Dedifferentiated amniotic fluid mesenchymal stem cell (primary cell): ENCODE data around the gene SASH3.

Experiments
- DNase-seq: peaks from one replicate; pipeline ENCODE4 v3.0.0-alpha.2; 2016; ENCODE audit errors: extremely low spot score

SASH3 gene

GRCh38 chrX:129759576-129760061 lies 20.1 kb upstream of the SASH3 start:
- peak; percentile 34 for DNase-seq

GRCh38 chrX:129760155-129760554 lies 19.6 kb upstream of the SASH3 start:
- DNase-seq = no peak

- DNase-seq = no peak
These were observed 18.8 kb upstream of the SASH3 start for GRCh38 chrX:129760981-129761380.

GRCh38 chrX:129761596-129761995 lies 18.2 kb upstream of the SASH3 start:
- DNase-seq = no peak

GRCh38 chrX:129762448-129762847 lies 17.3 kb upstream of the SASH3 start:
- no peak for DNase-seq

- DNase-seq = no peak
These were observed 16.1 kb upstream of the SASH3 start for GRCh38 chrX:129763666-129764065.

- no peak for DNase-seq
These were observed 11.6 kb upstream of the SASH3 start for GRCh38 chrX:129768186-129768585.

- no peak for DNase-seq
These were observed 10.9 kb upstream of the SASH3 start for GRCh38 chrX:129768586-129769466.

GRCh38 chrX:129769467-129770154 lies 10.1 kb upstream of the SASH3 start:
- DNase-seq = no peak

GRCh38 chrX:129771266-129771995 lies 8.3 kb upstream of the SASH3 start:
- DNase-seq = no peak

GRCh38 chrX:129772796-129773431 lies 6.8 kb upstream of the SASH3 start:
- no peak for DNase-seq

GRCh38 chrX:129773649-129774458 lies 5.9 kb upstream of the SASH3 start:
- DNase-seq = no peak

- no peak for DNase-seq
These were observed 2.3 kb upstream of the SASH3 start for GRCh38 chrX:129777218-129778030.

GRCh38 chrX:129779086-129779672 lies 570 bp upstream of the SASH3 start:
- no peak for DNase-seq

GRCh38 chrX:129780441-129781105 lies 824 bp downstream of the SASH3 start:
- DNase-seq = no peak

GRCh38 chrX:129781134-129781672 lies 1.5 kb downstream of the SASH3 start:
- DNase-seq = no peak

- no peak for DNase-seq
These were observed 2.1 kb downstream of the SASH3 start for GRCh38 chrX:129781680-129782495.

- no peak for DNase-seq
These were observed 3.0 kb downstream of the SASH3 start for GRCh38 chrX:129782706-129783105.
